GM18502 (cell line): ENCODE data around the gene ANKRD13C.
"Not testable (repeated sequence)": the region's sequence is repeated elsewhere in the genome, so short reads cannot be mapped to it uniquely, and the experiment has no call there.

Experiments used
- ATAC-seq: cut with Tn5 transposase; IDR thresholded peaks from one replicate; pipeline ENCODE4 v1.9.1; 2021; ENCODE audit warnings: mild to moderate bottlenecking; ENCODE audit not compliant: unreplicated experiment, poor library complexity

ANKRD13C gene

DNA sequence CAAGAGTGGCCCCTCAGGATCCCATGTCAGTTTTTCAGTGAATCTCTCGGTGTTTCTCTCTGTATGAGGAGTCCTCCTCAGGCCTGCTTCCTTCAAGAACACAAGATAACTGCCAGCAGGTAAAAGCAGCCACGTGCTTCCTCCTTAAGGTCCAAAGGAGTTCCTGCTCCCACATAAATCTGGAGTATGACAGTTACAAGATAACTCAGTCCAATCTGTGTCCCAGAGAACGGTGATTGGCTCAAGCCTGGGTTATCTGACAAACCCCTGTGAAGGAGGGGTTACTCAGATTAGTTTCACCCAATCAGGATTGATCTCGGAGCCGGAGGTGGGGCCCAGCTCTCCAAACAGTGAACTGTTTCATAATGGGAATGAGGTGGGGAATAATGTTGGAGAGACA lies 5.8 kb upstream of the ANKRD13C start:
- ATAC-seq, result no peak

DNA sequence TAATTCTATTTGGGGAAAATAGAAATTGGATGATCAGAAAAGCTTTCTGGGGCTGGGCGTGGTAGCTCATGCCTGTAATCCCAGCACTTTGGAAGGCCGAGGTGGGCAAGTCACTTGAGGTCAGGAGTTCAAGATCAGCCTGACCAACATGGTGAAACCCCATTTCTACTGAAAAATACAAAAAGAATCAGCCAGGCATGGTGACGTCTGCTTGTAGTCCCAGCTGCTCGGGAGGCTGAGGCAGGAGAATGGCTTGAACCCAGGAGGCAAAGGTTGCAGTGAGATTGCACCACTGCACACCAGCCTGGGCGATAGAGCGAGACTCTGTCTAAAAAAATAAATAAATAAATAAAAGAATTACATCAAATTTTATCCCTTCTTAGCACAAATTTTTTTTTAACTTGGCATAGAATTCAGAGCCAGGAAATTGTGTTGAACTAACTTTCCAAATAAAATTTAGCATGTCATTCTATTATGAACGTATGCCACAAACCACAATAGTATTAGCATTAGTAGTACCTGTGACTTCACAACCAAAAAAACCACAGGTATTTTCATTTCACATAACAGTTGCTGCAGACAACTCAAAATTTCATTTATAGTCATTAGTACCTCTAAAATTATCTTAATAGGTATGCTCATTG lies 4.5 kb upstream of the ANKRD13C start:
- ATAC-seq, result peak; percentile 57

DNA sequence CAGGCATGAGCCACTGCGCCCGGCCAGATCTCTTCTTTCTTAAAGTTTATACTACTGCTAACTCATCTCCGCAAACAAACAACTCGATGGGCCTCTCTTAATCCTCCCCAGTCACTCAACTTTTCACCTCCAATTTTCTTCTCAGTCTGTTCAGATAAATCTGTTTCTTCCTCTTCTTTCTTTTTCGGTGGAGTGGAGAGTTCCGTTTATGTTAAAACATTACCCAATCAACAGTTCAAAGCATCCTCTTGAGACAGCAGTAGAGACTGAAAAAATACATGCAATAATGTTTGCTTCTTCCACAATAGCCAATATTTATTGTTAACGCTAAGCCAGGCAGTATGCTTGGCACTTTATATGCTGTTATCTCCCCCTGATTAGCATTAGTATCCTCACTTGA lies 1.4 kb upstream of the ANKRD13C start:
- no peak for ATAC-seq

DNA sequence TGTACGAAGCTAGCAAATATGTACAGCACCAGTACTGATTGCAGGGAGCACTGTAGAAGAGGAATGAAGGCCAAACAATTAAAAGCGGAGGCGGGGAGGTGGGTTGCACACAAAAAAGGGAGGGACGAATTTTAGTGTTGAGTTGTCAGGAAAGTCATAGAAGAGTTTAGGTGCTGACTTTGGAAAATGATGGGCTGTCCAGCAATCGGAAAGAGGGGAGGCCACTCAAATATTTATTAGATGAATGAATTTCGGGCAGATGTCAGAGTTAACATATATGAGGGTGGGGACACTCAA lies 537 bp upstream of the ANKRD13C start:
- no peak for ATAC-seq

DNA sequence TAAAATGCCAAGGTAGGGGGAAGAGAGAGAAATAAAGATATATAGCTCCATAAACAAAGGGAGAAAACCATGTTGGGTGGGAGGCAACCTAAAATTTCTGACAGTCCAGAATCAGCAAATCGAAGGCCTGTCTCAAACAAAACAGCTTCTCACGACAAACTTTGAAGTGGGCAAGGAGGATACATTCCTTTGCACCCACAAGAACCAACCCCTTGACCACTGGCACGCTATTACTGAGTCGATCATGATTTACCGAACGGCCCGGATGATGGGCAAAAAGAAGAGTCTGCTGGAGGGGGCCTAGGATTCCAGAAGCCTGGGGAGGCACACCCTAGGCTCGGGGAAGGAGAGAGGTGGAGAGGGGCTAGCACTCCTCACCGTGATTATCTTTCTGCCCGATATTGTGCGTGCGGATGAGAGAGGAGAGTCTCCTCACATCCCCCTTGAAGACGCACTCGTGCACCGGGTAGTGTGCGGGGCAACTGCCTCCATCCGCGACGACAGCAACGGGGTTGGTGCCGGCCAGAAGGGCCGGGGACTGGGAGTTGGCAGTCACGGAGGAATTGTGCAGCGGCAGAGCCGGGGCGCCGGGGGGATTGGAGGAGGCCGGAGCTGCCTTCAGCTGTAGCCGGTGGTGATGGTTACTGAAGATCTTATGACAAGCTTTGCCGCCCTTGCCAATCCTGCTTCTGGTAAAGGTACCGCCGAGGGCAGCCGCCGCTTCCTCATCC lies 756 bp downstream of the ANKRD13C start:
- peak; percentile 36 for ATAC-seq

DNA sequence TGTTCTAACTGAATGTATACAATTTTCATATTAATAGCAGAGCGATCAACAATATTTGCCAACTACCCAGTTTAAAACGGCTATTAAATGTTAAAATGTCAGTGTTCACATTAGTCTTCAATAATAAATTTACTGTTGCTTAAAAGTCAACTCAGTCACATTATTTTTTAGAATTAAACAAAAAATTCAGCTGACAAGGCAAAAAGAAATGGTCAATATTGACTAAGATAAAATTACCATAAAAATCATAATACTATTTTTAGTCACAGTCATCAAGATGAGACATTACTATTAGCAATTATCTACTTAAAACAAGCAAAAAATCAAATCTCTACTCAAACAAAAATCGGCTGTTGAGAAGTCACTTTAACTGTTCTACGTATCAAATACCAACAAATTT lies 1.5 kb downstream of the ANKRD13C start:
- ATAC-seq, result no peak

DNA sequence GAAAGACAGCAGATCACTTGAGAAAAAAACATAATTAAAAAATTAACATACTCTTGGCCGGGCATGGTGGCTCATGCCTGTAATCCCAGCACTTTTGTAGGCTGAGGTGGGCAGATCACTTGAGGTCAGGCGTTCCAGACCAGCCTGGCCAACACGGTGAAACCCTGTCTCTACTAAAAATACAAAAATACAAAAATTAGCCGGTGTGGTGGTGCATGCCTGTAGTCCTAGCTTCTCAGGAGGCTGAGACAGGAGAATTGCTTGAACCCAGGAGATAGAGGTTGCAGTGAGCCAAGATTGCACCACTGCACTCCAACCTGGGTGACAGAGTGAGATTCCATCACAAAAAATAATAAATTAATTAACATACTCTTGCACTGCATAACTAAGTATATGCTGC lies 4.7 kb downstream of the ANKRD13C start:
- not testable (repeated sequence) for ATAC-seq

DNA sequence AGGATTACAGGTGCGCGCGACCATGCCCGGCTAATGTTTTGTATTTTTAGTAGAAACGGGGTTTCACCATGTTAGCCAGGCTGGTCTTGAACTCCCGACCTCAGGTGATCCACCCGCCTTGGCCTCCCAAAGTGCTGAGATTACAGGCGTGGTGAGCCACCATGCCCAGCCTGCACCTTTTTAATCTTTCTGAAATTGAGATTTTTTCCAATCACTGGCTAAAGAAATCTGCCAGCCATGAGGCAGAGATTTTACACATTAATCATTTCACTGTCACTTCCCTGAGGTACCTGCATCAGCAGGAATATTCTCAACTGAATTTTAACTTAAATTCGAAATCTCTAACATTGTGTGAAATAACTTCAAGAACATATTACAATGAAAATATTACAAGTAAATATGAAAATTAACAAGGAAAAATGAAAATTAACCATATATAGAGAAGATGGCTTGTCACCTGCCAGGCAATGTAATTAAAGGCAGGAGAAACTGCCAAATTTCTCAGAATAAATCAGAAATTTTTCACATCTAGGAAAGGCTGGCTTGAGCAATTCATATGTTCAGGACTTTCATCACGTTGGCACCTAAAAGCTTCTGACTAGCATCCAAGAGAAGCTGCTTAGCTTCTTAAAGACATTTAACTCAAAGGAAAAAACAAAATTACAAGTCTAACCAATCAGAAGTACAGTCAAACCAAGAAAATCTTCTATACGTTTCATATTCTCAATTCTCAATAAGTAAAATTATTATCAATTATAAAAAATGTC lies 5.9 kb downstream of the ANKRD13C start:
- ATAC-seq, result no peak

DNA sequence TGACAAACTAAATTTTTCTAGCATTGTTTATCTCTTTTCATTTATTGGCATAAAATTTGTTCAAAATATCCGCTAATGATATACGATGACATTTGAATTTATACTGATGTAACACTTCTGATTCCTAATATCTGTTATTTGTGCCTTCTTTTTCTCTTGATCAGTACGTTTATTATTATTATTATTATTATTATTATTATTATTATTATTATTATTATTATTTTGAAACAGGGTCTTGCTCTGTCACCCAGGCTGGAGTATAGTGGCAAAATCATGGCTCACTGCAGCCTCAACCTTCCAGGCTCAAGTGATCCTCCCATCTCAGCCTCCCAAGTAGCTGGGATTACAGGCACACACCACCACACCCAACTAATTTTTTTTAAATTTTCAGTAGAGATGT lies 14.9 kb downstream of the ANKRD13C start:
- not testable (repeated sequence) for ATAC-seq

DNA sequence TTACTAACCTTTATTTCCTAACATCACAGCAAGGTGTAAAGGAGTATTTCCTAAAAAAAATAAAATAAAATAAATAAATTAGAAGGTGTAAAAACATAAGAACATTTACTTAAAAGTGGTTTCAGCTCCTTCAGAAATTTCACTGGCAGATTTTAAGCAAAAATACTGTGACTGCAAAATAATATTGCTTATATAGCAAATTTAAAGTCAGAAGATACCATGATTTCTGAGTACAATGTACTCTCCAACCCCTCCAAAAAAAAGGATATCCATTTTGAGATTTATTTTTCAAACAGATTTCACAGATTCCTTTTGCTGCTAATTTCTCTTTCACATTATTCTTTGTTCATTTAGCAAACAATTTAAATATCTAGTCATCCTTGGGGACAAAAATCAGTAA lies 18.5 kb downstream of the ANKRD13C start:
- no peak for ATAC-seq

DNA sequence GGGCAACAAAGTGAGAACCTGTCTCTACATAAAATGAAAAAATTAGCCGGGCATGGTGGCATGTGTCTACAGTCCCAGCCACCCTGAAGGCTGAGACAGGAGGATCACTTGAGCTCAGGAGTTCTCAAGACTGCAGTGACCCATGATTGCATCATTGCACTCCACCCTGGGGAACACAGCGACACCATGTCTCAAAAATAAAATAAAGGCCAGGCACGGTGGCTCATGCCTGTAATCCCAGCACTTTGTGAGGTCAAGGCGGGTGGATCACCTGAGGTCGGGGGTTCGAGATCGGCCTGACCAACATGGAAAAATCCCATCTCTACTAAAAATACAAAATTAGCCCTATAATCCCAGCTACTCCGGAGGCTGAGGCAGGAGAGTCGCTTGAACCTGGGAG lies 20.1 kb downstream of the ANKRD13C start:
- ATAC-seq, result no peak

DNA sequence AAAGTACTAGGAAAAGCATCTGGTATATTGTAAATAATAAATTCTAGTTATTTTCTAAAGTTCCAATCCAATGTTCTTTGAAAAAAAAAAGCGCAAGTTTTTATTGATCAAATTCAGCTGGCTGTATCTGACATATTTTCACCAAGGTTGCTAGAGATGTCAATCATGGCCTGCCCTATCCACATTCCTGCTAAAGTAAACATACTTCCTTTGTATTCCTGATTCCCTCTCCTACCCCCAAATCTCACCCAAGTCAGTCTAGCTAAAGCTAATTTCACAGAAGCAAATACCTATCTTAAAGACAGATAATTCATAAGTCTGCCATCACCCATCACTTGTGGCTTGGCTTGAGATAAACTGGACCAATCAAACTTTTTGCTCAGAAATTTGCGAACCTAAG lies 21.3 kb downstream of the ANKRD13C start:
- ATAC-seq, result no peak

DNA sequence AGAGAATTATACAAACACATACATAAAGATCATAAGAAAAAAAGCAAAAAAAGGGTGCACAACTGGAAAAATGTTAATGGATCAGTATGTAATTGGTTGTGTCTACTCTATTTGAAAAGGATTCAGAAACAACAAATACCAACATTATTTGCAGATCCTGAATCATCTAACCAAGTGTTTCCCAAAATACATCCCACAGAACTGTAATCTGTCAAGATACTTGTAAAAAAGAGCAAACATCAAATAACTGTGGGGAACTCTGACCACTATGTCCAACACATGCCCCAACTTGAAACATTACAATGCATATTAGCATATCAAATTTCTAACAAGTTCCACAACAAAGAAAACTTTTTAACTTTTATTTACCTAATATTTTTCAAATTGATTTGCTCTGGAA lies 22.6 kb downstream of the ANKRD13C start:
- ATAC-seq, result no peak

DNA sequence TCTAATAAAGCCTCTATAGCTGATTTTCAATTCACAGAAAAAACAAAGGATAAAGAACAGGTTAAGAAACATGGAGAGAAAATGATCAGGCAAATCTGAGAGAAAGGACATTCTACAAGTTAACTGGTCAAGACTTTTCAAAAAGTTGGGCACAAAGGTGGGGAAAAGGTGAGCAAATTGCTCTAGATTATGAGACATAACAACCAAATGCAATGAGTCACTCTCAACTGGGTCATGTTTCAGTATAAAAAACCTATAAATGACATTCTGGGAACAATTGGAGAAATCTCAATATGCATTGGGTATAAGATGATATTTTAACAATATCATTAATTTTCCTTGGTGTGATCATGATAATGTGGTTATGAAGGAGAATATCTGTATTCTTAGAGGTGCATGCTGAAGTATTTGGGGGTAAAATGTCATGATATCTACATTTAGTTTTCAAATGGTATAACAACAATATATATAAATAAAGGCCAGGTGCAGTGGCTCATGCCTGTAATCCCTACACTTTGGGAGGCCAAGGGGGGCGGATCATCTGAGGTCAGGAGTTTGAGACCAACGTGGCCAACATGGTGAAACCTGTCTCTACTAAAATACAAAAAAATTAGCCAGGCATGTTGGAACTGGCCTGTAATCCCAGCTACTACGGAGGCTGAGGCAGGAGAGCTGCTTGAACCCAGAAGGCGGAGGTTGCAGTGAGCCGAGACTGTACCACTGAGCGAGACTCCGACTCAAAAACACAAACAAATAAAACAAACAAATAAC lies 27.0 kb downstream of the ANKRD13C start:
- ATAC-seq, result no peak

DNA sequence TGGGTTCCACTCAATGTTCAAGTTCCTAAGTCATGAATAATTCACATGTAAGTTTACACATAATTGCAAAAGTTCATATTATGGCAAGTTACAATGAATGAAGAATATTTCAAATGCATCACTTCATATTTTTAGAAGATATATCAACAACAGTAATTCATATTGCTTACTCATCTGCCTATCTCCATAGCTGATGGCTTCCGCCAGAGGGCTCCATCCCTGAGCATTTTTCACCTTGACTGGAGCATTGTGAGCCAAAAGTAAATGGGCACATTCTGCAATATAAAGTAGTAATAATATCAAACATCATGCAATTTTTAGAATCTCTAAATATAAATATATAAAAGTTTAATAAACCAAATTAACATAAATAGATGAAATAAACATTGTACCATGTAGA lies 29.8 kb downstream of the ANKRD13C start:
- ATAC-seq, result no peak

DNA sequence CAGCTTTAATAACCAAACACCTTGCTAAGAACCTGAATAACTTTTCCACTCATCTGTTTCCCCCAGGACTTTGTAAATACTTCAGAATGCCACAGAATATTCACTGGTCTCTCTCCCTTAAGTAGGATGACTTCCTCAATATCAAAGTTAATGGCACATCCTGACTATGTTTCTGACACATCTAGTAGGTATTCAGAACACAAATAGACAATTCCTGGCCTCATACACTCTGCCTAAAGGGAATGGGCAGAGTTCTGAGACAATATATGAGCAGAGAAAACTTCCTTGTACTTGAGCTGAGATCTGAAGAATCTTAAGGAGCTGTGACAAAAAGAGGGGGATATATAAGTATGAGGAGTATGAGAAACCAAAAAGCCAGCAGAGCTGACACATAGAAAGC lies 34.8 kb downstream of the ANKRD13C start:
- no peak for ATAC-seq

DNA sequence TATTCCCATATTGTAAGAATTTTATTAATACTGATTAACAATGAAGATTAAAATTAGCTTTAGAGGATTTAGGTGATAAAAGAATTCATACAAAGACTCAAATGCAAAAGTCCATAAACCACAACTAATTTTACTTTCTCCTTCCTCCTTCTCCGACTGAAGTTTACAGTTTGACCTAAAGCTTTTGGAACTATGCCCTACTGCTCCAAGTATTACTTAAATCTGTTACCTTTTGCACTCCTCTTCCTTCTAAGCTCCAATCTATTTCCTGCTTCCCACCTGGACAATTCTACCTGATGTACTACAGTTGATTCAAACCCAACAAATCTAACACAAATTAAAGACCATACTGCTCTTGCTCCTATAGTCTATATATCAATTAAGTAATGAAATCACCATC lies 36.3 kb downstream of the ANKRD13C start:
- no peak for ATAC-seq

DNA sequence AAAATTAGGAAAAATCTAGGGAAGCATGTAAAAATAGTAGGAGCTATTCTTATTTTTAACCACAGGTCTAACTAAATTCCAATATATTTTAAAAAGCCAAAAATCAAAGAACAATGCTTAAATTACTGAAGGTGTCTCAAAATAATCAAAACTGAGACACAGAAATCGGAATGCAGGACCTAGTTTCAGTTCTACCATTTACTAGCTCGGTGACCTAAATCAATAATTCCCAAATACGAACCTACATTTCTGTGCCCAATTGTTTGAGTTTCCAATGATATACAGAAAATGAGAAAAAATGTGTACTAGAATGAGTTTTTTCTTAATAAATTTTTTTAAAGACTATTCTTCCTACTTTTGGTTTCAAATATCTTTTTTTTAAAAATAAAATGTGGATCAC lies 37.4 kb downstream of the ANKRD13C start:
- ATAC-seq, result no peak

DNA sequence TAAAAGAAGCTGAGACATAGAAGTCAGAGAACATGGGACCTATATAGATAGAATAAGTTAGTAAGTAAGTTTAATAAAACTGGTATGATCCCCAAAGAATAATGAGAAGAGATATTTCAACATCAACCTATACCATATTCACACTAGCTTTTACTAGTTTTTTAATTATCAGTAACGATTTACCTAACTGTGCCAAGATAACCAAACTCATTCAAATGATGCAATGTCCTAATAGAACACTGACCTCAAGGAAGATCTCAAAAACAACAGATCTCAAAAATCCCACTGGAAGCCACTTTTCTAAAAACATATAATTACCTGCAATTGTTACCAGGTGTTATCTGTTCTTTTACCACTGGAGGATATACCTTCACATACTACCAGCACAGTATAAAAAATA lies 38.7 kb downstream of the ANKRD13C start:
- ATAC-seq, result no peak

DNA sequence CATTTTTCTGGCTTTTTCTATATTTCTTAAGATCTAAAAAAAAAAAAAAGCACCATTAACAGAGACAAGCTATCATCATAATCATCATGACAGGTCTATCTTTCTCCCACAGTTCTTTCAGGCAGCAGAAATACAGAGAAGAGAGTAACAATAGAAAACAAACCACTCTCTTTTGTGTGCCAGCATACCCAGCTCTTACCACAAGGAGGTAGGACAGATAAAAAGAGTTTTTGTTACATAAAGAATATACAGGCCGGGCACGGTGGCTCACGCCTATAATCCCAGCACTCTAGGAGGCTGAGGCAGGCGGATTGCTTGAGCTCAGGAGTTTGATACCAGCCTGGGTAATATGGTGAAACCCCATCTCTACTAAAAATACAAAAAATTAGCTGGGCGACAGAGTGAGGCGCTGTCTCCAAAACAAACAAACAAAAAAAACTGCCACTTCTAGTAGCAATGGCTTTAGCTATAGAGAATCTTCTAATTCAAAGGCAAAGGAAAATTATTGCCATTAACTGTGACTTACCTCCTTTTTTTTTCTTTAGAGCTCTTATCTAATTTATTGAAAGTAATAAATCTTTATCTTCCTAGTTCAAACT lies 39.7 kb downstream of the ANKRD13C start:
- ATAC-seq, result no peak

DNA sequence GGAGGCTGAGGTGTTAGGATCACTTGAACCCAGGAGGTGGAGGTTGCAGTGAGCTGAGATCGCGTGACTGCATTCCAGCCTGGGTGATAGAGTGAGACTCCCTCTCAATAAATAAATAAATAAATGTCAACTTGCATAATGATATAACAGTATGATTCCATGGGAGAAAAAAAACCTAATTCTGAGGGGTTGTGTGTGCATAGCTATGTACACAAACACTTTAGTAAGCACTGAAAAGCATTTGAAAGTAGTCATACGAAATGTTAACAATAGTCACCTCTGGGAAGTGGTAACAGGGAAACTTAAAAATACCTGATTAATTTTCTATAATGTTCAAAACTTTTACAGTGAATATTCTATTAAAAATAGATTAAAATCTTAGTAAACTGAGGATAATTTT lies 43.2 kb downstream of the ANKRD13C start:
- ATAC-seq, result no peak
